Keratinocyte (primary cell): ENCODE measurements around the gene SHC1.

Source experiments
- EZH2 ChIP-seq: IDR thresholded peaks from one replicate; pipeline ENCODE4 v1.6.1; 2012; ENCODE audit warnings: inconsistent platforms, mild to moderate bottlenecking, low read length, moderate library complexity
- TF ChIP-seq, protein P1 (sequence below), 3 experiments: IDR thresholded peaks in 1 of 3; conservative IDR thresholded peaks in 1 of 3; optimal IDR thresholded peaks in 1 of 3; 2 replicates in 2 of 3; 3 replicates in 1 of 3; pipeline versions ENCODE3 to v1.5.1; 2011; ENCODE audit warnings: low read length in 3 of 3, mild to moderate bottlenecking in 3 of 3, moderate library complexity in 2 of 3, control low read depth in 1 of 3, inconsistent platforms in 1 of 3; ENCODE audit not compliant: insufficient read depth in 2 of 3; ENCODE audit errors: extremely low read depth in 1 of 3

GRCh38 chr1:154935749-154936554 lies 34.6 kb downstream of the SHC1 start:
- TF ChIP-seq, protein P1, sequence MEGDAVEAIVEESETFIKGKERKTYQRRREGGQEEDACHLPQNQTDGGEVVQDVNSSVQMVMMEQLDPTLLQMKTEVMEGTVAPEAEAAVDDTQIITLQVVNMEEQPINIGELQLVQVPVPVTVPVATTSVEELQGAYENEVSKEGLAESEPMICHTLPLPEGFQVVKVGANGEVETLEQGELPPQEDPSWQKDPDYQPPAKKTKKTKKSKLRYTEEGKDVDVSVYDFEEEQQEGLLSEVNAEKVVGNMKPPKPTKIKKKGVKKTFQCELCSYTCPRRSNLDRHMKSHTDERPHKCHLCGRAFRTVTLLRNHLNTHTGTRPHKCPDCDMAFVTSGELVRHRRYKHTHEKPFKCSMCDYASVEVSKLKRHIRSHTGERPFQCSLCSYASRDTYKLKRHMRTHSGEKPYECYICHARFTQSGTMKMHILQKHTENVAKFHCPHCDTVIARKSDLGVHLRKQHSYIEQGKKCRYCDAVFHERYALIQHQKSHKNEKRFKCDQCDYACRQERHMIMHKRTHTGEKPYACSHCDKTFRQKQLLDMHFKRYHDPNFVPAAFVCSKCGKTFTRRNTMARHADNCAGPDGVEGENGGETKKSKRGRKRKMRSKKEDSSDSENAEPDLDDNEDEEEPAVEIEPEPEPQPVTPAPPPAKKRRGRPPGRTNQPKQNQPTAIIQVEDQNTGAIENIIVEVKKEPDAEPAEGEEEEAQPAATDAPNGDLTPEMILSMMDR (optimal IDR thresholded peaks at IDR 0.05 in 1 of 3, IDR thresholded peaks at IDR 0.05 in 1 of 3, conservative IDR thresholded peaks at IDR 0.05 in 1 of 3; ENCODE audit: extremely low read depth in 1 of 3, insufficient read depth in 2 of 3, low read length in 3 of 3) = no peak
- no peak for TF ChIP-seq EZH2
